Effector memory CD4-positive, alpha-beta T cell (primary cell): ENCODE data around the gene CCDC141.
A peak's percentile ranks its signal among the peaks of the same experiment; 100 is the strongest.
"Not testable (repeated sequence)": the region's sequence is repeated elsewhere in the genome, so short reads cannot be mapped to it uniquely, and the experiment has no call there.

Source experiments
- DNase-seq, 3 donors: peaks; one replicate each; pipeline ENCODE4 v3.0.0-alpha.2; 2020
- H3K27ac ChIP-seq: 2 replicates; pipeline ENCODE4 v1.7.0; 2013; ENCODE audit warnings: mild to moderate bottlenecking, low read length, moderate library complexity; ENCODE audit not compliant: insufficient read depth, poor library complexity, severe bottlenecking
- H3K27me3 ChIP-seq: replicated peaks from 2 replicates; pipeline ENCODE4 v1.7.0; 2013; ENCODE audit warnings: mild to moderate bottlenecking, low read length; ENCODE audit not compliant: insufficient read depth, control insufficient read depth, poor library complexity, severe bottlenecking
- H3K36me3 ChIP-seq: 2 replicates; pipeline ENCODE4 v1.7.0; 2013; ENCODE audit warnings: mild to moderate bottlenecking, low read length, moderate library complexity; ENCODE audit not compliant: control insufficient read depth, insufficient read depth
- H3K4me1 ChIP-seq: 2 replicates; pipeline ENCODE4 v1.7.0; 2013; ENCODE audit warnings: low read length, mild to moderate bottlenecking; ENCODE audit not compliant: control insufficient read depth, insufficient read depth, poor library complexity, severe bottlenecking
- H3K4me3 ChIP-seq: 2 replicates; pipeline ENCODE4 v1.7.0; 2013; ENCODE audit warnings: low read length, low read depth, mild to moderate bottlenecking; ENCODE audit not compliant: insufficient read depth, poor library complexity, severe bottlenecking
- H3K9me3 ChIP-seq: 2 replicates; pipeline ENCODE4 v1.7.0; 2013; ENCODE audit warnings: mild to moderate bottlenecking, low read length, moderate library complexity; ENCODE audit not compliant: control insufficient read depth

CCDC141 gene

DNA sequence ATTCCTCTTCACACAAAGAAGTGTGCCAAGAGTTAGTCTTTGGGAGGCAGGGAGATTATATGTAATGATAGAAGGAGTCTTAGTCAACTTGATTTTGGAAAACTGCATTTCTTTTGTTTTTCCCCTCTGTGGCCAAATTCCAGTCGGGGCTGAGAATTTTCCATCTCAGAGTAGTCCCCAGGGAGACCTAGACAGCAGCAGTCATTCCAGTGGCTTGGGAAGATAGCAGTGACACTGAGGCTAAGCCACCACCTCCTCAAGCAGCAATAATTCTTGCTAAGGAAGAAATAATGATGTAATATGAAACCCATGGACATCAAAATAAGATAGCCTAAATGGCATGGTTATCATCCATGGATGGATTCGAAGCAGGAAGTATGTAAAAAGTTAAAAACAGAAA lies 21.0 kb upstream of the CCDC141 start:
- DNase-seq, result no peak
- H3K4me1 ChIP-seq, result no peaks in the 10 kb centered on the region

DNA sequence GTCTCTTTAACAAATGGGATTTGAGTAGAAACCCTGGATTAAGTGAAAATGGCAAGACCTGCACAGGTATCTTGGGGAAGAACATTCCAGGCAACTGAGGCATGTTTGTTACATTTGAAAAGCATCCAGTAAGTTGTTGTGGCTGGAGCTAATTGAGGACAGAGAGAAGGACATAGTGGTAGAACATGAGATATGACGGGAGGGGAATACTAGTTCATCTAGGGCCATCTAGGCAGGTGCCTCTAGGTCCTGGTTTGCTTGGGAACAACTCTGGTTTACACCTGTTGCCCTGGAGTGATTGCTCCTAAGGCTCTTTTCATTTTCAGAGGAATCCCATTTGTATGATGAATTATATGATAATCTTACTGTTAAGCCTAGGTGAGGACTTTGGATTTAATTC lies 19.7 kb upstream of the CCDC141 start:
- Histone ChIP-seq H3K36me3 (no peaks in the 10 kb centered on the region), H3K27ac (no peak overlapping the region), H3K27me3 (no peaks in the 10 kb centered on the region), H3K4me1 (no peaks in the 10 kb centered on the region), H3K9me3 (no peaks in the 10 kb centered on the region), H3K4me3 (no peak overlapping the region)
- DNase-seq, result no peak

More for the DNA sequence above, 21.0 kb upstream of the CCDC141 start:
- no peak overlapping the region for H3K27ac ChIP-seq
- no peaks in the 10 kb centered on the region for H3K27me3 ChIP-seq
- H3K36me3 ChIP-seq, result no peaks in the 10 kb centered on the region
- no peaks in the 10 kb centered on the region for H3K9me3 ChIP-seq
- no peak overlapping the region for H3K4me3 ChIP-seq

DNA sequence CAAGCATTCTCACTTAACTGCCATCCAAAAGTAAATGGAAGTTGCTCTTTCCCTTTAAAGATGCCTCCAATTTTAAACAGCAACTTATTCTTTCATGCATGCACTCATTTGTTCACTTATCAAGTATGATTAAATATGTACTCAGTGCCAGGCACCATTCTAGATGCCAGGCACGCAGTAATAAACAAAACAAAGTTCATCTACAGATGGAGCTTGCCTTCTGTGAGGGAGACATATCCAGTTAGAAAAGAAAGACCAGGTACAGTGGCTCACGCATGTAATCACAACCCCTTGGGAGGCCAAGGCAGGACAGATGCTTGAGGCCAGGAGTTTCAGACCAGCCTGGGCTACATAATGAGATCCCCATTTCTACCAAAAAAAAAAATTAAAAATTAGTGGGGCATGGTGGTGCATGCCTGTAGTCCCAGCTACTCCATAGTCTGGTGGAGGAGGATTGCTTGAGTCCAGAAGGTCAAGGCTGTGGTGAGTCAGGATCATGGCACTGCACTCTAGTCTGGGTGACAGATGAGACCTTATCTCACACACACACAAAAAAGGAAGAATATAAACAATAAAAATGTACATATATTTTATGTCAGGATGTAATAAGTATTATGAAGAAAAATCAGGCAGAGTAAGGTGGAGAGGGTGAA lies 19.2 kb upstream of the CCDC141 start:
- H3K27me3 ChIP-seq, result no peaks in the 10 kb centered on the region
- H3K27ac ChIP-seq, result no peak overlapping the region
- H3K36me3 ChIP-seq, result no peaks in the 10 kb centered on the region
- H3K4me1 ChIP-seq, result no peaks in the 10 kb centered on the region
- DNase-seq, result no peak
- H3K9me3 ChIP-seq, result no peaks in the 10 kb centered on the region
- no peak overlapping the region for H3K4me3 ChIP-seq

- H3K4me1 ChIP-seq, result no peaks in the 10 kb centered on the region
- no peak overlapping the region for H3K4me3 ChIP-seq
- no peak for DNase-seq
- H3K27ac ChIP-seq, result no peak overlapping the region
- H3K9me3 ChIP-seq, result no peaks in the 10 kb centered on the region
- no peaks in the 10 kb centered on the region for H3K27me3 ChIP-seq
- no peaks in the 10 kb centered on the region for H3K36me3 ChIP-seq
Observed at GRCh38 chr2:179059026-179059700, 9.2 kb upstream of the CCDC141 start.

GRCh38 chr2:179057737-179058136 lies 7.8 kb upstream of the CCDC141 start:
- DNase-seq, result no peak
- Histone ChIP-seq H3K27me3 (no peaks in the 10 kb centered on the region), H3K4me3 (no peak overlapping the region), H3K4me1 (no peaks in the 10 kb centered on the region), H3K27ac (no peak overlapping the region), H3K36me3 (no peaks in the 10 kb centered on the region), H3K9me3 (no peaks in the 10 kb centered on the region)

- H3K36me3 ChIP-seq, H3K27me3 ChIP-seq, DNase-seq, H3K4me1 ChIP-seq, H3K27ac ChIP-seq, H3K4me3 ChIP-seq, H3K9me3 ChIP-seq: not testable (repeated sequence)
Observed at GRCh38 chr2:179053568-179053967, 3.6 kb upstream of the CCDC141 start.

DNA sequence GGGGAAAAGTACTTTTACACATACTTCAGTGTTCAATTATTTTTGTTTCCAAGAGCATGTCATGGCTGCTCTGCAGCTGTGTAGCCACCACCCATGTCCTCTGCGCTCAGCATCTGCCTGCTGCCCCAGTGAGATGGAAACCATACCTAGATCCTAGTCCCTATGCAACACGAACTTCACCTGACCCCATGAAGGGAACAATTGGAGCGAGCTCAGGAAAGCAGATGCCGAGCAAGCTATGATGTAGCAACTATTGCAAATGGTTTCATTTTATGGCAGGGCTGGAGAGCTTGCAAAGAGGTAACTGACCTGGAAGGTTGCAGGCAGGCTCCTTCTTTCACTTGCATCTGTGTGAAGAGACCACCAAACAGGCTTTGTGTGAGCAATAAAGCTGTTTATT lies 1.3 kb upstream of the CCDC141 start:
- DNase-seq, result no peak
- H3K27me3 ChIP-seq, result no peaks in the 10 kb centered on the region

GRCh38 chr2:179050755-179051154 lies 818 bp upstream of the CCDC141 start:
- Histone ChIP-seq H3K27me3 (no peaks in the 10 kb centered on the region), H3K4me1 (no peaks in the 10 kb centered on the region), H3K27ac (no peak overlapping the region), H3K4me3 (no peak overlapping the region), H3K9me3 (no peaks in the 10 kb centered on the region), H3K36me3 (no peaks in the 10 kb centered on the region)
- no peak for DNase-seq

More for the DNA sequence above, 1.3 kb upstream of the CCDC141 start:
- Histone ChIP-seq H3K4me1 (no peaks in the 10 kb centered on the region), H3K36me3 (no peaks in the 10 kb centered on the region), H3K9me3 (no peaks in the 10 kb centered on the region), H3K27ac (no peak overlapping the region), H3K4me3 (no peak overlapping the region)

GRCh38 chr2:179049203-179049545 lies 763 bp downstream of the CCDC141 start:
- DNase-seq, result no peak
- Histone ChIP-seq H3K27me3 (no peaks in the 10 kb centered on the region), H3K4me1 (no peaks in the 10 kb centered on the region), H3K4me3 (peak overlapping the region; percentile 16), H3K27ac (no peak overlapping the region), H3K36me3 (no peaks in the 10 kb centered on the region), H3K9me3 (no peaks in the 10 kb centered on the region)

DNA sequence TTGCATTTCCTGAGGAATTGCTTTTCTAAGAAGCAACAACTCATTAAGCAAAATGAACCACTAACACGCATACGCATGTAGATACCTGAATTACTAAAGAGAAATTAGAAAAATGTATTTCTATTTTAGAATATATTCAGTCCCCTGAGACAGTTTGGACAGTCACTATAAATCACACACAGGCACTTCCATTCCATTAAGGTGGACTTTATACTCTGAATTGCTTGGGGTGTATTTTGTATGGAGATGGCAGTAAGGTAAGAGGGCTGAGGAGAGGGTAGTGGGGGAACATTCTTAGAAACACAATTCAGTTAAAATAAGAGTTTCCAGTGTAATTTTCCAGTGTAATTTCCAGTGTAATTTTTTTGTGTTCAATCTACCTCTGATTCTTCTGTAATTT lies 1.8 kb downstream of the CCDC141 start:
- Histone ChIP-seq H3K4me3 (no peak overlapping the region), H3K4me1 (no peaks in the 10 kb centered on the region), H3K27ac (no peak overlapping the region), H3K9me3 (no peaks in the 10 kb centered on the region), H3K27me3 (no peaks in the 10 kb centered on the region), H3K36me3 (no peaks in the 10 kb centered on the region)
- DNase-seq, result no peak
